ENCODE data around the gene DCN. TPM values are rescaled to one million over a fixed set of nuclear protein-coding genes. Genes with fewer than 3 reads are reported as not detected.

DCN gene
- total RNA-seq, 2 donors from 2014 or later = 301 to 314 TPM

DNA sequence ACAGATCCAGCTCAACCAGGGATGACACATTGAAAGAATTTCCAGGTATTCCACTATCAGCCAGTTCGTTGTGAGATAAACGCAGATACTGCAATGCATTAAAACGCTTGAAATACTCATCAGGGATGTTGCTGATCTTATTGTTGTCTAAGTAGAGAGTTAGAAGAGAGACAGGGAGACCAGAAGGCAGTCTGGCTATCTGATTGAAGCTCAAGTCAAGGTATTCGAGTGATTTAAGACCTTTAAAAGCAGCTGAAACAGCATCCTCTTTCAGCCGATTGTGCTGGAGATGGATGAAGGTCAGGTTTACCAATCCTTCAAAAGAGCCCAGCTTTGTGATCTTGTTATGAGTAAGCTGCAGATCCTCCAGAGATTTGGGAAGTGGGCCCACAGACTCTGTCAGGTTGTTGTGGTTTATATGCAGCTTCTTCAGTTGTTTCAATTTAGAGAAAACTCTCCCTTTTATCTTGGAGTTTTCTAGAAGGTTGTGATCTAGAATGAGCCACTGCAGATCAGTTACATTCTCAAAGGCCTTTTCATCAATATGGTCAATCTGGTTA is 74.3 kb downstream of the DCN start:
- ATAC-seq (no peak), DNase-seq (no peak)
- H3K27ac ChIP-seq = no peak overlapping the region
- TF ChIP-seq POLR2A (IDR thresholded peaks at IDR 0.05) = no peak
- TF ChIP-seq, protein P1, sequence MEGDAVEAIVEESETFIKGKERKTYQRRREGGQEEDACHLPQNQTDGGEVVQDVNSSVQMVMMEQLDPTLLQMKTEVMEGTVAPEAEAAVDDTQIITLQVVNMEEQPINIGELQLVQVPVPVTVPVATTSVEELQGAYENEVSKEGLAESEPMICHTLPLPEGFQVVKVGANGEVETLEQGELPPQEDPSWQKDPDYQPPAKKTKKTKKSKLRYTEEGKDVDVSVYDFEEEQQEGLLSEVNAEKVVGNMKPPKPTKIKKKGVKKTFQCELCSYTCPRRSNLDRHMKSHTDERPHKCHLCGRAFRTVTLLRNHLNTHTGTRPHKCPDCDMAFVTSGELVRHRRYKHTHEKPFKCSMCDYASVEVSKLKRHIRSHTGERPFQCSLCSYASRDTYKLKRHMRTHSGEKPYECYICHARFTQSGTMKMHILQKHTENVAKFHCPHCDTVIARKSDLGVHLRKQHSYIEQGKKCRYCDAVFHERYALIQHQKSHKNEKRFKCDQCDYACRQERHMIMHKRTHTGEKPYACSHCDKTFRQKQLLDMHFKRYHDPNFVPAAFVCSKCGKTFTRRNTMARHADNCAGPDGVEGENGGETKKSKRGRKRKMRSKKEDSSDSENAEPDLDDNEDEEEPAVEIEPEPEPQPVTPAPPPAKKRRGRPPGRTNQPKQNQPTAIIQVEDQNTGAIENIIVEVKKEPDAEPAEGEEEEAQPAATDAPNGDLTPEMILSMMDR (IDR thresholded peaks at IDR 0.05) = no peak
- H3K36me3 ChIP-seq (replicated peaks in 1 of 2; ENCODE audit: insufficient read depth in 1 of 2, low read depth in 2 of 2) = no peaks in the 10 kb centered on the region
- H3K4me3 ChIP-seq = no peak overlapping the region
- H3K27me3 ChIP-seq = no peaks in the 10 kb centered on the region
- no peaks in the 10 kb centered on the region for H3K4me1 ChIP-seq
- WGBS, 2 donors = 55 to 68% methylated on average over 5 of the region's 5 CpGs
- no peaks in the 10 kb centered on the region for H3K9me3 ChIP-seq
- intact Hi-C loops (cut with DNase I) = no loop called here

DNA sequence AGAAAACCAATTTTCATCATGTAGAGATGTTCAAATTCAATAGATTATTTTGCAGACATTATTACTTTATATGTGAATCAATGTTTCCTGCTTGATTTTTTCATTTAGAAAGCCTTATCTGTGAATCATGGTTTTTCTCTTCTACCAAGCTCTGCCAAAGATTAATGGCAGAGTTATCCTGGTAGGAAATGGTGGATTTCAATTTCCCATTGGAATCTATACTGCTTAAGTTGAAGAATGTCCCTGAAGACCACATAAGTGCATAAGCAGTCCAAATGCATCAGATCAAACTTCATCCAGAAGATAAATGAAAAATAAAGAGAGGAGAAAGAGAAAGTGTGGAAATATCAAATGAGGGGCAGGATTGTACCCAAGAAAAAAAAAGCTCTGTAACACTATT is 76.3 kb downstream of the DCN start:
- intact Hi-C loops (cut with DNase I) = no loop called here
- Histone ChIP-seq H3K36me3 (replicated peaks in 1 of 2; ENCODE audit: insufficient read depth in 1 of 2, low read depth in 2 of 2) (no peaks in the 10 kb centered on the region), H3K4me3 (no peak overlapping the region), H3K27me3 (no peaks in the 10 kb centered on the region), H3K27ac (no peak overlapping the region), H3K4me1 (no peaks in the 10 kb centered on the region), H3K9me3 (no peaks in the 10 kb centered on the region)
- DNase-seq = no peak
- no peak for ATAC-seq
- no peak for TF ChIP-seq POLR2A (IDR thresholded peaks at IDR 0.05)
- TF ChIP-seq, protein P1 (IDR thresholded peaks at IDR 0.05) = no peak

DNA sequence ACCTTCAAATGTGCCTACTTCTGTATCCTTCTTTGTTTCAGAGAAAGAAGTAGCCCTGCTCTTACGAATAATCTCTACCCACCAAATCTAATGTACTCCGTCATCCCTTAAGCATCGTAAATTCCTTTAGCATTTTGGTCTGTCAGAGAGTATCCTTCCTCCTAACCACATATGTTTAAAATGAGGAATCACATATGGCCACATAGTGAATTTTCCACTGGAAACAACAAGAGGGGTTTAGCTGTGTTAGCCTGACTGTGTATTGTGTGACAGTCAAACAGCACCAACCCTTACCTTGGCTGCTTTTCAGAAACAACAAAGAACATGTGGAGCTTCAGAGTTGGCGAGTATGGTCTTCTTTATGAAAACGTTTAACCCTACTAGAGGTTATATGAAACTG is 76.8 kb downstream of the DCN start:
- no peak for DNase-seq
- no peaks in the 10 kb centered on the region for H3K4me1 ChIP-seq
- ATAC-seq = no peak
- H3K27me3 ChIP-seq = no peaks in the 10 kb centered on the region
- no peak for TF ChIP-seq POLR2A (IDR thresholded peaks at IDR 0.05)
- TF ChIP-seq, protein P1 (IDR thresholded peaks at IDR 0.05) = no peak
- intact Hi-C loops (cut with DNase I) = no loop called here
- H3K36me3 ChIP-seq (replicated peaks in 1 of 2; ENCODE audit: insufficient read depth in 1 of 2, low read depth in 2 of 2) = no peaks in the 10 kb centered on the region
- H3K9me3 ChIP-seq = no peaks in the 10 kb centered on the region
- H3K27ac ChIP-seq = no peak overlapping the region
- 67% methylated on average over 5 of the region's 5 CpGs for WGBS, 2 donors
- H3K4me3 ChIP-seq = no peak overlapping the region

DNA sequence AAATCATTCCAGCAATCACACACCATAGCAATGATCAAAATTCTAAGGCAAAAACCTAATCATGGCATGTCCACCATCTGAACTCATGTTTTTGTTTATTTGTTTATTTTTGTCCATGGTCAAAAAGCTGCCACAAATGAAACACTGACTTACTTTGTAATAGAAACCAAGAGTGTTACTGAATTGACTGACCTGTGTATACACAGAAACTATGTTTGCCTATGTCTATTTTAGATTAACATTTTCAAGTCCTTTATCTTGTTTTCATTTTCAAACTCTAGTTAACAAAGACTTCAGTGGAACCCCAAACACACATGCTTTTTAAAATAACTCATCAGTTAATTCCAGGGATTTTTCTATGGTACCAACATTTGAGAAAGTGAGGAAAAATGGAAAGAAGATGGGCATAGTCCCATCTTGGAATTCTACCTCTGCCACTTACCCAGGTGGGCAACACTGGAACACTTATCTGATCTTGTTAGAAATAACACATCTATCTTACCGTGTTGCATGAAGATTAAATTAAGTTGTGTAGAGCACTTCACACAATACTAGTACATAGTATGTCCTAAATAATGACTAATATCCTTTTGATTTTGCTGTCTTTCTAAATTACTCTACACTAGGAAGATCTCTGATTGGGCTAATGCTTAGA is 77.7 kb downstream of the DCN start:
- ATAC-seq = no peak

More for the DNA sequence above, 77.7 kb downstream of the DCN start:
- no peaks in the 10 kb centered on the region for H3K36me3 ChIP-seq (replicated peaks in 1 of 2; ENCODE audit: insufficient read depth in 1 of 2, low read depth in 2 of 2)
- WGBS, 2 donors = 33 to 45% methylated on average over 1 of the region's 1 CpG
- no peak overlapping the region for H3K4me3 ChIP-seq
- intact Hi-C loops (cut with DNase I) = no loop called here
- TF ChIP-seq, protein P1 (IDR thresholded peaks at IDR 0.05) = no peak
- no peak for TF ChIP-seq POLR2A (IDR thresholded peaks at IDR 0.05)
- no peak for DNase-seq
- no peaks in the 10 kb centered on the region for H3K9me3 ChIP-seq
- no peaks in the 10 kb centered on the region for H3K4me1 ChIP-seq
- H3K27me3 ChIP-seq = no peaks in the 10 kb centered on the region
- no peak overlapping the region for H3K27ac ChIP-seq
